Uterus (tissue), 2 donors: Measurements from ENCODE around the gene UBE4A.

ENCODE experiments used
- POLR2A ChIP-seq, 2 donors: fragments of 450-650 bp; IDR thresholded peaks; one replicate each; pipeline ENCODE4 v1.6.1; 2016; ENCODE audit warnings: antibody characterized with exemption in 2 of 2, mild to moderate bottlenecking in 1 of 2, moderate library complexity in 1 of 2
- TF ChIP-seq, protein P1 (sequence below), 4 experiments: fragments of 200-600 bp in 2 of 4; fragments of 450-650 bp in 2 of 4; sonication (generic) in 2 of 4; IDR thresholded peaks; one replicate each; pipeline ENCODE4 v1.5.1; 2016 to 2019; ENCODE audit warnings: antibody characterized with exemption in 4 of 4, mild to moderate bottlenecking in 2 of 4, moderate library complexity in 1 of 4

DNA sequence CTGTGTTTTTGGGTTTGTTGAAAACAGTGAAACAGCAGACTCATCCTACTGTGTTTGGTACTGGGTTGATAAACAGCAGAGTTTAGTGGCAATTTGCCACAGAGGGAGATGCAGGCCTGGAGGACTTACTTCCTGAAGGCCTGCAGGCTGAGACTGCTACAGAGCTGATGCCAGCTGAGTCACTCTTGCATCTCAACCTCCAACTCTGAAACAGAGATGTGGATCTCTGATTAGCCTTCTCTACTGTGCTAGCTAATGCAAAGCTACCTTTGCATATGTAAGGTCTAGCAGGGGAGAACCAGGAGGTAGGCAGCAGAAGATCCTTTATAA, 56.3 kb downstream of the UBE4A start:
- TF ChIP-seq, protein P1, sequence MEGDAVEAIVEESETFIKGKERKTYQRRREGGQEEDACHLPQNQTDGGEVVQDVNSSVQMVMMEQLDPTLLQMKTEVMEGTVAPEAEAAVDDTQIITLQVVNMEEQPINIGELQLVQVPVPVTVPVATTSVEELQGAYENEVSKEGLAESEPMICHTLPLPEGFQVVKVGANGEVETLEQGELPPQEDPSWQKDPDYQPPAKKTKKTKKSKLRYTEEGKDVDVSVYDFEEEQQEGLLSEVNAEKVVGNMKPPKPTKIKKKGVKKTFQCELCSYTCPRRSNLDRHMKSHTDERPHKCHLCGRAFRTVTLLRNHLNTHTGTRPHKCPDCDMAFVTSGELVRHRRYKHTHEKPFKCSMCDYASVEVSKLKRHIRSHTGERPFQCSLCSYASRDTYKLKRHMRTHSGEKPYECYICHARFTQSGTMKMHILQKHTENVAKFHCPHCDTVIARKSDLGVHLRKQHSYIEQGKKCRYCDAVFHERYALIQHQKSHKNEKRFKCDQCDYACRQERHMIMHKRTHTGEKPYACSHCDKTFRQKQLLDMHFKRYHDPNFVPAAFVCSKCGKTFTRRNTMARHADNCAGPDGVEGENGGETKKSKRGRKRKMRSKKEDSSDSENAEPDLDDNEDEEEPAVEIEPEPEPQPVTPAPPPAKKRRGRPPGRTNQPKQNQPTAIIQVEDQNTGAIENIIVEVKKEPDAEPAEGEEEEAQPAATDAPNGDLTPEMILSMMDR (IDR thresholded peaks at IDR 0.05): no peak
- no peak for TF ChIP-seq POLR2A (IDR thresholded peaks at IDR 0.05)
